Jurkat, Clone E6-1 (cell line): ENCODE measurements around the gene COA1.
"Not testable (repeated sequence)": the region's sequence is repeated elsewhere in the genome, so short reads cannot be mapped to it uniquely, and the experiment has no call there.

Experiments used
- DNase-seq: peaks from one replicate; pipeline ENCODE4 v3.0.0-alpha.2; 2011; ENCODE audit warnings: low read depth, low spot score
- H3K4me3 ChIP-seq: 2 replicates; pipeline ENCODE4 v1.5.1; 2011; ENCODE audit warnings: mild to moderate bottlenecking, low read length, control low read depth, moderate library complexity

Gene COA1

DNA sequence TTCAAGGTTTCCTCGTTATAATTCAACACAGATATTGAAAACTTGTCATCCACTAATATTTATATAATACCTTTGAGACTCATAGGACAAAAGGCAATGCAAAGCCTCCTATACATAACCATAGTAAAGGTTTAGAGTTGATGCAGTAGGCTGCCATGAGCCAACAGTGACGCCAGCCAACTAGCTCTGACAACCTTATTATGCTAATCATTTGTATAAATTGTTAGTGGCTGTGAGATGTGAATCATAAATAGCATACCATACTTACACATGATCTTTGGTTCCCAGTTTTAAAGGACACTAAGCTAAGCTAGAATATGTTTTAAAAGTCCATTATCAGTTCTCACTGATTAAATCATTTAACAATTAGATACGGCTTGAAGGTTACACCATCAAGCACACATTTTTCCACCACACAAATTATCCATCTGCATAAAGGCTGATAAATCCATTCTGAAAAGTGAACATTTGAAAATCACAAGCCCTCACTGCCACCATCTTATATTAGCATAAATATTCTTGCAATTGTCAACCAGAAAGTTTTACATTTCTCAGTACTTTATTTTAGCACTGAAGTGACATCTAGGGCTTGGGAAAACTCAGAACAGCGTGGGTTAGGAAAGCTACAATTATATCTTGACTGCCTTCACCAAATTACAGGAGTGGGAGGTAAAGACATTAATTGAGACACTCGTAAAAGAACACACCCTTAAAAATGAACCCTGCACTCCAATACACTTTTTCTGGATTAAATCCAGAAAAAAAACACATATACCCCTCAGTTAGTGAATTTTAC is 30.7 kb downstream of the COA1 start:
- no peak for DNase-seq
- H3K4me3 ChIP-seq, result no peak overlapping the region

DNA sequence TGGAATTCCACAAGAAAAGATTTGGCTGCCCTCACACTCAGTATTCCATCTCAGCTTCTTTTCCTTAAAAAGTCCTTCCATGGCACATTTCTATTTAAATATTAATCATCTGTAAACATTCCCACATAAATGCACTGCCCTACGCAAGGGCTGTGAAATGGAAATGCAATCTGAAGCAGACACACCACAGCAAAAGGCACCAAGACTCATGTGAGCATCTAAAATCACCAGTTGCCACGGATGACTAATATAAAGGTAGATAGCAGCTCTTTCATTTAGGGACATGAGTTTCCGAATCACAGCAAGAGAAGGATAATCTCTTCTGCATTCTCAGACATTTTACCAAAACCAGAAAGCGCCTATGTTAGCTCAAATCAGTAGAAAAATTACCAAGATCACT is 31.6 kb downstream of the COA1 start:
- no peak for DNase-seq

DNA sequence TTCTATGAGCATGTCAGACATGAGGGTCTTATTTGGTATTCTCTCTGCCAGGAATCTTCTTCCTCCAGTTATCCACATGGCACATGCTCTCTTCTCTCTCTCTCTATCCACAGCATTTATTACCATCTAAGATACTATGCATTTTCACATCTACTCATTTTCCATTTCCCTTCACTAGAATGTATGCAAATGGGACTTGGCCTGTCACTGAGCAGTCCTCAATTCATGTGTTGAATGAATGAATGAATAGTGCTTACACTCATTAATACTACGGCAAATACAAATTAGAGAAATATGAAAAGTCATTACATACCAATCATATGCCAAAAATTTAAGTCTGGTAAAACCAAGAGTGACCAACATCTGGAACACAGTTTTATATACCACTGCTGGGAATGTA is 34.0 kb downstream of the COA1 start:
- DNase-seq, result no peak
- H3K4me3 ChIP-seq, result no peak overlapping the region

More for the DNA sequence above, 31.6 kb downstream of the COA1 start:
- H3K4me3 ChIP-seq, result no peak overlapping the region

DNA sequence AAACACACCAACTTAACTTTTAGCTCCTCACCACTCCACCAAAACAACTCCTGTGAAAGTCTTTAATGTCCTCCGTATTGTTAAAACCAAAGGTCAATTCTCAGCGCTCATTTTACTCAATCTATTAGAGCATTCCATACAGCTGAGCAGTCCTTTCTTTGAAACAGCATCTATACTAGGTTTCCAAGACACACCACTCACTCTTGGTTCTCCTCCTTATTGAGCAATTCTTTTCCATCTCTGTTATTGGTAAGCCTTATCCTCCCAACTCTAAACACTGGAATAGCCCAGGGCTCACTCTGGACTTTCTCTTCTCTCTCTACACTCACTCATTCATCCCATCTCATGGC is 34.9 kb downstream of the COA1 start:
- no peak for DNase-seq
- no peak overlapping the region for H3K4me3 ChIP-seq

DNA sequence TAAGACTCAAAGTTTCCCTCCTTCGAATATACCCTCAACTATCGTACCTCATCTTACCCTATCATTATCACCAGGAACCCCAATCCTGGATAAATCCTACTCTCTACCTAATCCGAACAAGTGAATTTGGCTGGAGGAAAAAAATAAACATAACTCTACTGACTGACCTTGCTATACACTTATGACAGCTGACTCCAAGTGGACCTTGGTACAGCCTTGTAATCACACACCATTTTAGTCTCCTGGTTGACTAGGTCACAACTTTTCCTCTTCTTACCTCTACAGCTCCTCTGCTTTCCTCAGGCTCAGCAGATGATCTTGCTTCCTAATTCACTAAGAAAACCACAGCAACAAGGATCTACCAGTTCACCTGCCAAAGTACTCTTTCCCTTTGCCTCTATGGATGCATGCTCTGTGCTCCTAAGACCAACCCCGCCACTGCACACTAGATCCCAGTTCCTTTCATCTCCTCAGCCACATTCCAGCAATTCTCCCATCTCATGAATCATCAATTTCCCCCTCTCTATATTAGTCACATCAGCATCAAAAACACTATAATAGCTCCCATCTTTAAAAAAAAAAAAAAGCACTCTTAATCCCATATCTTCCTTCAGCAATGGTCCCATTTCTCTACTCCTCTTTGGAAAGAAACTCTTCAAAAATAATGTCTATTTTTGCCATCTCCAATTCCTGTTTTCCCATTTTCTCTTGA is 35.5 kb downstream of the COA1 start:
- no peak overlapping the region for H3K4me3 ChIP-seq
- no peak for DNase-seq

DNA sequence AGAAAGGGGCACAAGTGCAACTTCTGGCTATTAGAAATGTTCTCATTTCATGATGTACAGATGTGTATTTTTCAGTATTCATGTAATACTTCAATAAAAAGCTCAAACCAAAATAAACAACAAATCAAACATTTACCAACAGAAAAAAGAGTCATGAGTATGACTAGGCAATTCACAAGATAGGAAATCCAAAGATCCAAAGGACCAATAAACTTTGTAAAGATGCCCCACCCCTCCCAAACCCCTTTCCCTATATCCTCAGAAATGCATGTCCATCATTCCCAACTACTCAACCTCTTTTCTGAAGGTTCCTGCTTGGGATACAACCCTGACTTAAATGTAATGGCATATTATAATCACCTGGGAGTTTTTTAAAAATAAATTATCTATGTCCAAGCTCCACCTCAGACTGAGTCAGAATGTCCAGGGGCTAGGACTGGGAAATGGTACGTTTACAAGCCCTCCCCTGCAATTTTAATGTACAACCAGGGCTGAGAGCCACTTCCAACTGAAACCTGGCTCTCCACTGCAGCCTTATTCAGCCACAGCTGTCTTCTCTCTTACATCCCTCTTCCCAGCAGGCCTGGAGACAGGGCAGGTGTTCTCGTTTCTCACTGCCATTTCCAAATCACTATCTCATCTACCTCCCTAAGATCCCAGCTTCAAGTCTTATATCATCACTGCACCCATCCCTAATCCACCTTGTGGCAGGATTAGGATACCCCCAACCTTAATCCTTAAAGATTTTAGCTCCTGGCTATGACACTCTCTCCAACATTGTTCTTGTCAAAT is 36.5 kb downstream of the COA1 start:
- no peak for DNase-seq
- no peak overlapping the region for H3K4me3 ChIP-seq

DNA sequence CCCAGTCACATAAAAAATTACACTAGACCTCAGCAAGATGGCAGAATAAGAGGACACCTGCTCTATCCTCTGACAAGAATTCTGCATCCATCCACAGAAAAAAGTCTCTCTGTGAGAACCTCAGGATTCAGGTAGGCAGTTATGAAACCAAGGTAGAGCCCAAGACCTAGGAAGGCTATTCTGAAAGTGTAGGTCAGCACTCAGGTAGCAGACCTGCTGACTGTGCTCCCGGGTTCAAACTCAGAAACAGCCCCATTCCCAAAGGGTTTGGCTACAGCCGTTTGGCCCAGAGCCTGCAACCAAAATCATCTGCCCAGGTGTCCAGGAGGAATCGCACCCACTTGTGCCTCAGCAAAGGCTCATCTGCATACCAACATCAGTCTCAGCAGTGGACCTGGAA is 37.7 kb downstream of the COA1 start:
- no peak overlapping the region for H3K4me3 ChIP-seq
- no peak for DNase-seq

DNA sequence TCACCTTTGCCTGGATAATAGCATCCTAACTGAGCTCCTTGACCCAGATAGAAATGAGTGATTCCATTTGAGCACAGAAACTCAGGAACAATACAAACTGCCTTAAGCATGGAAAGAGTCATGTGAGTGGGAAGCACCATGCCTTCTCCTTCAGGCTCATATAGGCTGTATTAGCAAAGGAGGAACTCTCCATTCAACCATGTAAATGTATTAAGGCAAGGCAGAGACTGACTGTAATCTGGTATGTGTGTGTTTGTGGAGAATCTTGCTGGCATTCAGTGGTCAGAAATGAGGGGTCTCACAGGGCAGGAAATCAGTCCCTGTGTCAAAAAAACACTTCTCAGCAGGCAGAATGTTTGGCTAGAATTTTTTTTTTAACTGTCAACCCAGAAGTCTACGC is 40.2 kb downstream of the COA1 start:
- no peak overlapping the region for H3K4me3 ChIP-seq
- DNase-seq, result no peak

DNA sequence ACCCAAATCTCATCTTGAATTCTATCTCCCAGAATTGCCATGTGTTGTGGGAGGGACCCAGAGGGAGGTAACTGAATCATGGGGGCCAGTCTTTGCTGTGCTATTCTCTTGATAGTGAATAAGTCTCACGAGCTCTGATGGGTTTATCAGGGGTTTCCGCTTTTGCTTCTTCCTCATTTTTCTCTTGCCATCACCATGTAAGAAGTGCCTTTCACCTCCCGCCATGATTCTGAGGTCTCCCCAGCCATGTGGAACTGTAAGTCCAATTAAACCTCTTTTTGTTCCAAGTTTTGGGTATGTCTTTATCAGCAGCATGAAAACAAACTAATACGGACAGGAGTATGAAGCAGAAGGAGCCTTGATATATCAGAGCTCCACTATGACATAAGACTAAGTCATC is 41.5 kb downstream of the COA1 start:
- DNase-seq, result not testable (repeated sequence)

DNA sequence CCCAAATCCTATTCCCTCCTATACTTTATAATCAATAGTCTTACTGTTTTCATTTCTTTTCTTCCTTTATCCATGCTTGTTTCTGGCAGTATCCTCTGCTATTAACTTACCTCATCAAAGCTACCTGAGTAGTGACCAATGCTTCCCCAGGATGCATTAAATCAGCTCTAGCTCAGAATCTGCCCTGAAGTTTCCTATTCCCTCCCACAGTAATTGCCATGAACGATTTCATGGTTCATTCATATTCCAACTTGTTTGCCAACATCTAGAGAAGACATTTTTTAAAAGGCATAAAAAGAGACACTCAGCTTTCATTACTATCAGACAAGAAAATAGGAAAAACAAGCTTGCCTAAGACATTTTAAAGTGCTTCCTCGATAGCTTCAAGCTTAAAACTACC is 42.3 kb downstream of the COA1 start:
- H3K4me3 ChIP-seq, result no peak overlapping the region
- no peak for DNase-seq

More for the DNA sequence above, 41.5 kb downstream of the COA1 start:
- H3K4me3 ChIP-seq, result not testable (repeated sequence)

DNA sequence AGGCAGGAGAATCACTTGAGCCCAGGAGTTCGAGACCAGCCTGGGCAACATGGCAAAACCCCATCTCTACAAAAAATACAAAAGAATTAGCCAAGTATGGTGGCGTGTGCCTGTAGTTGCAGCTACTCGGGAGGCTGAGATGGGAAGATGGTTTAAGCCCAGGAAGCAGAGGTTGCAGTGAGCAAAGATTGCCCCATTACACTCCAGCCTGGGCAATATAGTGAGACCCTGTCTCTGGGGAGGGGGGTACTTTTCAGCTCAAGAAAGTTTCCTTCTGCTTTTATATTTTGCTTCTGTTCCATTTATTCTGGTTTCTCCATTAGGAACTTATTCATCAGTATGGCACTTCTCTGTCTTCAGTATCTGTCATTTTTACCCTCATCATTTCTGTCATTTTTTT is 48.6 kb downstream of the COA1 start:
- no peak for DNase-seq
- no peak overlapping the region for H3K4me3 ChIP-seq

DNA sequence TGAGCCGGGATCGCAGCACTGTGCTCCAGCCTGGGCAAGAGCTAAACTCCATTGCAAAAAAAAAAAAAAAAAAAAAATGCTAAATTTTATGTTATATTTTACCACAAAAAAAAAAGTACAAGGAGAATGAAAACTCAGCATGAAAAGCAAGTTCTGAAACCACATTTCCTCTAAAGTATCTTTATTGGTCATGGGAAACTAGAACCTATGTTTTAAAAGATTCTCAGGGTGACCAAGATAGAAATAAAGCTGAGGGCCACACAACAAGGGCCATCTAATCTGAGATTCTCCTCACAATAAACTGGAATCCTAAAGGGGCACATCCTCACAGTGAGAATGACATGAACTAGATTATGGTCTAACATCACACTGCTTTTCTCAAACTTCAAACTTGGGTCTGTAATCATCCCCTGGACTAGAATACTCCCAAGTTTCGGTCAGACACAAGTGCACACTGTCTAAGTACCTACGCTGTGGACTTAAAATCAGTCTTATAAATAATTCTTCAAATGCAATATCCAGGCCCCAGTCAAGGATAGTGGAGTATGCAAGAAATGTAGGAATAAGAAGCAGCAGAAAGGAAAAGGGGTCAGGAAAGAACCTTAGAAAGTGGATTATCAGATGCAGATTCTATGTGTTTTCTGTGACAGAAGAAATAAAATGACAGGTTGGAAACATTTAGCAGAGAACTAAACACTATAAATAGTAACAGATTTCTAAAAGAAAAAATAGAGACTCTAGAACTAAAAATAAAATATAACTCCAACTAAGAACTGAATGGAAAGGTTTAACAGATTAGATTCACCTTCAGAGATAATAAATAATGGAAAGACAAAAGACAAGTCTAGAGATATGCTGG is 49.9 kb downstream of the COA1 start:
- DNase-seq, result no peak
- no peak overlapping the region for H3K4me3 ChIP-seq

DNA sequence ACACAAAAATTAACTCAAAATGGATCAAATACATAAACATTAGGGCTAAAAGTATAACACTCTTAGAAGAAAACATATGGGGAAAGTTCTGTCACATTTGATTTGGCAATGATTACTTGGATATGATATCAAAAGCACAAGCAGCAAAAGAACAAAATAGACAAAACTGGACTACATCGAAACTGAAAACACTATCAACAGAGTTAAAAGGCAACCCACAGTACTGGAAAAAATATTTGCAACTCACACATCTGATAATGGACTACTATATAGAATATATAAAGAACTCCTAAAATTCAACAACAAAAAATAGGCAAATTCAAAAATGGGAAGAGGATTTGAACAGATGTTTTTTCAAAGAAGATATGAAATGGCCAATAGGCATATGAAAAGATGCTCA is 51.0 kb downstream of the COA1 start:
- DNase-seq, result no peak
- H3K4me3 ChIP-seq, result no peak overlapping the region

DNA sequence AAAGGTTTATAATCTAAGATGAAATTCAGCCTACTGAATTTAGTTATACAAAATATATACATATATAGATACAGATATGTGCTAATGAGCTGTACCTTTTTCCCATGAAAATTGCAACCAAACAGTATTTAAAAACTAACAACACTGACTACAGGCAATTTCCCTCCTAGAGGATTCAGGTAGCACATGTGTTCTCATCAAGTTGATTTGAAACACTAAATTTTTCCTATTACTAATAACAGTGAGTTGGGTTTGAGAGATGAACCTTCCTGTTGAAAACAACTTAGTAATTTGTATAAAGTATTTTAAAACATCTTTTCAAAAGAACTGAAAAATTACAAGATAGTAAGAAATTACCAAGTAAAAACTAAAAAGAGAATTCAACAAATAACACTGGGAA is 51.5 kb downstream of the COA1 start:
- no peak for DNase-seq
- H3K4me3 ChIP-seq, result no peak overlapping the region

DNA sequence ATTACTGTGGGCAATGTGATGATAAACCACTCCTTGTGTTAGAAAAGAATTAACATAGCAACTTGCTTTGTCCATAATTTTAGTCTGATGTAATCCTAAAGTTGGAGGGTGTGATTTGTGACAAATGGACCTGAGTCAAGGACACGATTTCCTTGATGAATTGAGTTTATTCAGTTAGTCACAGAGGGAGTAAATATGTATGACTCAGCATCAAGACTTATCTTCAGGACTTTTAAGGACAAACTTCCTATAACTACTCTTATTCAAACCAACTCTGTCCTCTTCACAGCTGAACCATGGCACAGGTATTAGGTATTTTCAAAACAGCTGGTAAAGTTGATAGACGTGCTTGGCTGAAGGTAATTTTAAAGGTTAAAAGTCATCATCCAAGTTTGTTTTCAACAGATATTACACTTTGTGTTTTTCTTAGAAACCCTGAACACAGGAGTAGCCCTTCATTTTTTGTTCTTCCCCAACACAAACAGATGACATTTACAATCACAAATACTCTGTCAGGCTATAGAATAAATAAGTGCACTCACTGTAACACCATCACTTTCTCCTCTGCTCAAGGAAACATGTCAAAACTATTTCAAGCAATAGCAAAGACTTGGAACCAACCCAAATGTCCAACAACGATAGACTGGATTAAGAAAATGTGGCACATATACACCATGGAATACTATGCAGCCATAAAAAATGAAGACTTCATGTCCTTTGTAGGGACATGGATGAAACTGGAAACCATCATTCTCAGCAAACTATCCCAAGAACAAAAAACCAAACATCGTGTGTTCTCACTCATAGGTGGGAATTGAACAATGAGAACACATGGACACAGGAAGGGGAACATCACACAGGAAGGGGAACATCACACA is 54.5 kb downstream of the COA1 start:
- no peak overlapping the region for H3K4me3 ChIP-seq
- no peak for DNase-seq

DNA sequence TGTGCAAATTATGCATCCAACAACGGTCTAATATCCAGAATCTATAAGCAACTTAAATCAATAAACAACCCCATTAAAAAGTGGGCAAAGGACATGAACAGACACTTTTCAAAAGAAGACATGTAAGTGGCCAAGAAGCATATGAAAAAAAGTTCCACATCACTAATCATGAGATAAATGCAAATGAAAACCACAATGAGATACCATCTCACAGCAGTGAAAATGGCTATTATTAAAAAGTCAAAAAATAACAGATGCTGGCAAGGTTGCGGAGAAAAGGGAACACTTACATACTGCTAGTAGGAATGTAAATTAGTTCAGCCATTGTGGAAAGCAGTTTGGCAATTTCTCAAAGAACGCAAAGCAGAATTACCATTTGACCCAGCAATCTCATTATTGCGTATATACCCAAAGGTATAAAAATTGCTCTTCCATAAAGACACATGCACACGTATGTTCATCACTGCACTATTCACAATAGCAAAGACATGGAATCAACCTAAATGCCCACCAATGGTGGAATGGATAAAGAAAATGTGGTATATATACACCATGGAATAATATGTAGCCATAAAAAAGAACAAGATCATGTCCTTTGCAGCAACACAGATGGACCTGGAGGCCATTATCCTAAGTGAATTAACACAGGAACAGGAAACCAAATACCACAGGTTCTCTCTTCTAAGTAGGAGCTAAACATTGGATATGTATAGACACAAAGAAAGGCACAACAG is 55.9 kb downstream of the COA1 start:
- H3K4me3 ChIP-seq, result not testable (repeated sequence)

DNA sequence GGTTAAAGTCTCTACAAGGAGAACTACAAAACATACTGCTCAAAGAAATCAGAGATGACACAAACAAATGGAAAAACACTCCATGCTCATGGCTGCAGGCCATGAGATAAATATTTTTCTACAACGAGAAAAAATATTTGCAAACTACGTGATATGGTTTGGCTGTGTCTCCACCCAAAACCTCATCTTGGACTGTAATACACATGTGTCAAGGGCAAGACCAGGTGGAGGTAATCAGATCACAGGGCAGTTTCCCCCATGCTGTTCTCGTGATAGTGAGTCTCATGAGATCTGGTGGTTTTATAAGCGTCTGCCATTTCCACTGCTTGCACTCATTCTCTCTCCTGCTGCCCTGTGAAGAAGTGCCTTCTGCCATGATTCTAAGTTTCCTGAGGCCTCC is 57.8 kb downstream of the COA1 start:
- DNase-seq, result no peak
- H3K4me3 ChIP-seq, result no peak overlapping the region

More for the DNA sequence above, 55.9 kb downstream of the COA1 start:
- not testable (repeated sequence) for DNase-seq
